ENCODE data around the gene PLCG2.

Gene PLCG2

GRCh38 chr16:81938326-81939163, 159.5 kb downstream of the PLCG2 start:
- H3K36me3 ChIP-seq (ENCODE audit: insufficient read depth, low read length) = no peaks in the 10 kb centered on the region
- no peaks in the 10 kb centered on the region for H3K9me3 ChIP-seq (ENCODE audit: low read length)
- H3K4me3 ChIP-seq (ENCODE audit: low read depth in 1 of 2, low read length in 2 of 2) = no peak overlapping the region
- H3K9ac ChIP-seq (ENCODE audit: low read length) = no peak overlapping the region
- no peaks in the 10 kb centered on the region for H3K27me3 ChIP-seq (ENCODE audit: control insufficient read depth in 1 of 2, insufficient read depth in 2 of 2, low read length in 2 of 2)
- H3K27ac ChIP-seq (ENCODE audit: low read depth, low read length) = no peak overlapping the region
- peaks cover 21% of the 10 kb centered on the region for H3K4me1 ChIP-seq (ENCODE audit: insufficient read depth, low read length)

DNA sequence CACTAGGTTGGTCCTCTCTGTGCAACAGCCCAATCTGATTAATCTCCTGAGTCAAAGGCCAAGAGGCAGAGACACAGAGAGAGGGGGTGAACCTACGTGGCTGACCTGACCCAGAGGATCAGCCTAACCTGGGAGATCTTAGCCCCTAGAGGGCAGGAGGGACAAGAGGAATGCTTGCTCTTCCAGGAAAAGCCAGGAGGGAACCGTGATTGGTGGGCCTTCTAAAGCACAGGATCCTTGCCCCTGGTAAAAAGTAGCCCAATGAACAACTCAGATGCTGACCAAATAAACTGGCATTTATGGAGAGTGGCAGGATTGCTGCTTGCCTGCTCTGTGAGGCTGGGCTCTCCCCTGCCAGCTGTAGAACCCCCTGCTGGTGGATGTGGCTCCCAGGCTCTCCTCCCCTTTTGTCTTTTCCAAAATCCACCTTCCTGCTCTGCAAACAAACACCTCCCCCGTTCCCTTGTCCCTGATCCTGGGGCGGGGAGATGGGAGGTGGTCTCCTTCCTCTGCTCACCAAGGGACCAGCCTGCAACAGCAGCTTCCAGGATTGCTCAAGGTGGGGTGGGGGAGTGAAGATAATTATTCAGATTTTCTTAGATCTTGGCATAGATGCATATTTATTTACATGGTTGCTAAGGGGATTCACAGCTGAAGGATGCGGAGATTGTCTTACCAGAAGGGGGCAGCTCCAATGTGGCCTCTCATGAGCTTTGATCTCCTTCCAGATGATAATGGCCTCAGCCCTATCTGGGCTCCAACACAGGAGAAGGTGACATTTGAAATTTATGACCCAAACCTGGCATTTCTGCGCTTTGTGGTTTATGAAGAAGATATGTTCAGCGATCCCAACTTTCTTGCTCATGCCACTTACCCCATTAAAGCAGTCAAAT, 160.3 kb downstream of the PLCG2 start:
- no peak overlapping the region for H3K27ac ChIP-seq (ENCODE audit: low read depth, low read length)
- H3K9ac ChIP-seq (ENCODE audit: low read length) = no peak overlapping the region
- H3K9me3 ChIP-seq (ENCODE audit: low read length) = no peaks in the 10 kb centered on the region
- no peaks in the 10 kb centered on the region for H3K27me3 ChIP-seq (ENCODE audit: control insufficient read depth in 1 of 2, insufficient read depth in 2 of 2, low read length in 2 of 2)
- H3K36me3 ChIP-seq (ENCODE audit: insufficient read depth, low read length) = no peaks in the 10 kb centered on the region
- peaks cover 21% of the 10 kb centered on the region for H3K4me1 ChIP-seq (ENCODE audit: insufficient read depth, low read length)
- no peak overlapping the region for H3K4me3 ChIP-seq (ENCODE audit: low read depth in 1 of 2, low read length in 2 of 2)

GRCh38 chr16:81940781-81941560, 161.9 kb downstream of the PLCG2 start:
- Histone ChIP-seq H3K9ac (ENCODE audit: low read length) (no peak overlapping the region), H3K4me1 (ENCODE audit: insufficient read depth, low read length) (peaks cover 17% of the 10 kb centered on the region), H3K4me3 (ENCODE audit: low read depth in 1 of 2, low read length in 2 of 2) (no peak overlapping the region), H3K36me3 (ENCODE audit: insufficient read depth, low read length) (no peaks in the 10 kb centered on the region), H3K27me3 (ENCODE audit: control insufficient read depth in 1 of 2, insufficient read depth in 2 of 2, low read length in 2 of 2) (no peaks in the 10 kb centered on the region), H3K27ac (ENCODE audit: low read depth, low read length) (no peak overlapping the region), H3K9me3 (ENCODE audit: low read length) (no peaks in the 10 kb centered on the region)

GRCh38 chr16:81942007-81942601, 163.0 kb downstream of the PLCG2 start:
- peaks cover 6% of the 10 kb centered on the region for H3K4me1 ChIP-seq (ENCODE audit: insufficient read depth, low read length)
- no peak overlapping the region for H3K9ac ChIP-seq (ENCODE audit: low read length)
- no peaks in the 10 kb centered on the region for H3K9me3 ChIP-seq (ENCODE audit: low read length)
- no peaks in the 10 kb centered on the region for H3K36me3 ChIP-seq (ENCODE audit: insufficient read depth, low read length)
- no peaks in the 10 kb centered on the region for H3K27me3 ChIP-seq (ENCODE audit: control insufficient read depth in 1 of 2, insufficient read depth in 2 of 2, low read length in 2 of 2)
- H3K4me3 ChIP-seq (ENCODE audit: low read depth in 1 of 2, low read length in 2 of 2) = no peak overlapping the region
- H3K27ac ChIP-seq (ENCODE audit: low read depth, low read length) = no peak overlapping the region

- Histone ChIP-seq H3K27me3 (ENCODE audit: control insufficient read depth in 1 of 2, insufficient read depth in 2 of 2, low read length in 2 of 2) (no peaks in the 10 kb centered on the region), H3K4me3 (ENCODE audit: low read depth in 1 of 2, low read length in 2 of 2) (no peak overlapping the region), H3K9ac (ENCODE audit: low read length) (no peak overlapping the region), H3K27ac (ENCODE audit: low read depth, low read length) (no peak overlapping the region), H3K9me3 (ENCODE audit: low read length) (no peaks in the 10 kb centered on the region), H3K36me3 (ENCODE audit: insufficient read depth, low read length) (no peaks in the 10 kb centered on the region), H3K4me1 (ENCODE audit: insufficient read depth, low read length) (no peaks in the 10 kb centered on the region)
Measured at GRCh38 chr16:81945665-81946064, 166.6 kb downstream of the PLCG2 start.

GRCh38 chr16:81946206-81946605, 167.1 kb downstream of the PLCG2 start:
- Histone ChIP-seq H3K4me3 (ENCODE audit: low read depth in 1 of 2, low read length in 2 of 2) (no peak overlapping the region), H3K27ac (ENCODE audit: low read depth, low read length) (no peak overlapping the region), H3K9me3 (ENCODE audit: low read length) (no peaks in the 10 kb centered on the region), H3K9ac (ENCODE audit: low read length) (no peak overlapping the region), H3K27me3 (ENCODE audit: control insufficient read depth in 1 of 2, insufficient read depth in 2 of 2, low read length in 2 of 2) (no peaks in the 10 kb centered on the region), H3K36me3 (ENCODE audit: insufficient read depth, low read length) (no peaks in the 10 kb centered on the region), H3K4me1 (ENCODE audit: insufficient read depth, low read length) (no peaks in the 10 kb centered on the region)

GRCh38 chr16:81951564-81951963, 172.5 kb downstream of the PLCG2 start:
- Histone ChIP-seq H3K4me3 (ENCODE audit: low read depth in 1 of 2, low read length in 2 of 2) (no peak overlapping the region), H3K9me3 (ENCODE audit: low read length) (no peaks in the 10 kb centered on the region), H3K27ac (ENCODE audit: low read depth, low read length) (no peak overlapping the region), H3K27me3 (ENCODE audit: control insufficient read depth in 1 of 2, insufficient read depth in 2 of 2, low read length in 2 of 2) (no peaks in the 10 kb centered on the region), H3K4me1 (ENCODE audit: insufficient read depth, low read length) (no peaks in the 10 kb centered on the region), H3K9ac (ENCODE audit: low read length) (no peak overlapping the region), H3K36me3 (ENCODE audit: insufficient read depth, low read length) (no peaks in the 10 kb centered on the region)

- Histone ChIP-seq H3K9me3 (ENCODE audit: low read length) (no peaks in the 10 kb centered on the region), H3K9ac (ENCODE audit: low read length) (no peak overlapping the region), H3K4me3 (ENCODE audit: low read depth in 1 of 2, low read length in 2 of 2) (no peak overlapping the region), H3K4me1 (ENCODE audit: insufficient read depth, low read length) (no peaks in the 10 kb centered on the region), H3K27ac (ENCODE audit: low read depth, low read length) (no peak overlapping the region), H3K27me3 (ENCODE audit: control insufficient read depth in 1 of 2, insufficient read depth in 2 of 2, low read length in 2 of 2) (no peaks in the 10 kb centered on the region), H3K36me3 (ENCODE audit: insufficient read depth, low read length) (no peaks in the 10 kb centered on the region)
Measured at GRCh38 chr16:81956213-81956948, 177.3 kb downstream of the PLCG2 start.

- Histone ChIP-seq H3K27me3 (ENCODE audit: control insufficient read depth in 1 of 2, insufficient read depth in 2 of 2, low read length in 2 of 2) (no peaks in the 10 kb centered on the region), H3K9me3 (ENCODE audit: low read length) (no peaks in the 10 kb centered on the region), H3K9ac (ENCODE audit: low read length) (no peak overlapping the region), H3K4me3 (ENCODE audit: low read depth in 1 of 2, low read length in 2 of 2) (no peak overlapping the region), H3K36me3 (ENCODE audit: insufficient read depth, low read length) (no peaks in the 10 kb centered on the region), H3K4me1 (ENCODE audit: insufficient read depth, low read length) (no peaks in the 10 kb centered on the region), H3K27ac (ENCODE audit: low read depth, low read length) (no peak overlapping the region)
Measured at GRCh38 chr16:81964808-81965207, 185.7 kb downstream of the PLCG2 start.

- Histone ChIP-seq H3K4me1 (ENCODE audit: insufficient read depth, low read length) (no peaks in the 10 kb centered on the region), H3K27ac (ENCODE audit: low read depth, low read length) (no peak overlapping the region), H3K9me3 (ENCODE audit: low read length) (peaks cover 6% of the 10 kb centered on the region), H3K27me3 (ENCODE audit: control insufficient read depth in 1 of 2, insufficient read depth in 2 of 2, low read length in 2 of 2) (no peaks in the 10 kb centered on the region), H3K9ac (ENCODE audit: low read length) (no peak overlapping the region), H3K36me3 (ENCODE audit: insufficient read depth, low read length) (no peaks in the 10 kb centered on the region), H3K4me3 (ENCODE audit: low read depth in 1 of 2, low read length in 2 of 2) (no peak overlapping the region)
Measured at GRCh38 chr16:81967358-81967757, 188.3 kb downstream of the PLCG2 start.

All from muscle layer of colon (tissue), 2 donors.